GM11168 (cell line): Measurements from ENCODE around the gene CAMSAP3.
"Not testable (repeated sequence)": the region's sequence is repeated elsewhere in the genome, so short reads cannot be mapped to it uniquely, and the experiment has no call there.

Source experiments
- in situ Hi-C: fragments of 300-500 bp; cut with MboI; formaldehyde crosslinking; loops from one replicate; pipeline ENCODE4 v1.12.0; 2022; ENCODE audit warnings: low sequenced_read_pairs; ENCODE audit not compliant: unreplicated experiment

CAMSAP3 gene

DNA sequence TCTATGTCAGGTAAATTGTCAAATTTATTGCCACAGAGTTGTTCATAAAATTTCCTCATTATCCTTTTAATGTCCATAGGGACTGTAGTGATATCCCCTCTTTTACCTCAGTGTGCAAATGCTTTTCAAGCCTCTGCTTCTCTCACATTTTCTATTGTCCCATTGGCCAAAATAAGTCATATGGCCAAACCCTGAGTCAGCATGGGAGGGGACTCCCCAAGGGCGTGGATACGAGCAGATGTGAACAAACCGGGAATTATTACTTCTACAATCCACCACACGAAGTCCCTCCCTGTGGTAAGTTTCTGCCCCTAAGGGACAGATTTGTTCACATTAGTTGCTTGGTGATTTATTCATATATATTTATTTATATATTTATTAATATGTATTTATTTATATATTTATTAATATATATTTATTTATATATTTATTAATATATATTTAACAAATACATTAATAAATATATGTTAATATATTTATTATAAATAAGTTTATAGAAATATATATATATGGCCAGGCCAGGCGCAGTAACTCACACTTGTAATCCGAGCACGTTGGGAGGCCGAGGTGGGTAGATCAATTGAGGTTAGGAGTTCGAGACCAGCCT is 20.1 kb upstream of the CAMSAP3 start:
- in situ Hi-C loops = no loop called here

- in situ Hi-C loops = not testable (repeated sequence)
These were observed 18.2 kb upstream of the CAMSAP3 start for GRCh38 chr19:7577422-7577821.

DNA sequence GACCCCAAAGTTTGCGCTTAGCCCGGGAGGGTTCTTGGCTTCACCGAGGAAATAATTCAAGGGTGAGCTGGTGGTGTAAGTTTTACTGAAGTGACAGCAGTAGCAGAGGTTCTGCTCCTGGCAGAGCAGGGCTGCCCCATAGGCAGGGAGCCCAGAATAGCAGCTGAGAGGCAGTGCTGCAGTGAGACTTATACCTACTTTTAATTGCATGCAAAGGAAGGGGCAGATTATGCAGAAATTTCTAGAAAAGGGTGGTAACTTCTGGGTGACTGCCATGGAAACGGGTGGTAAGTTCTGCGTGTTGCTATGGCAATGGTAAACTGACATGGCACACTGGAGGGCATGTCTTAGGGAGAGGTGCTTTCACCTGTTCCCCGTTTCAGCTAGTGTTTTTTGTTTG is 17.5 kb upstream of the CAMSAP3 start:
- in situ Hi-C loops = no loop called here

DNA sequence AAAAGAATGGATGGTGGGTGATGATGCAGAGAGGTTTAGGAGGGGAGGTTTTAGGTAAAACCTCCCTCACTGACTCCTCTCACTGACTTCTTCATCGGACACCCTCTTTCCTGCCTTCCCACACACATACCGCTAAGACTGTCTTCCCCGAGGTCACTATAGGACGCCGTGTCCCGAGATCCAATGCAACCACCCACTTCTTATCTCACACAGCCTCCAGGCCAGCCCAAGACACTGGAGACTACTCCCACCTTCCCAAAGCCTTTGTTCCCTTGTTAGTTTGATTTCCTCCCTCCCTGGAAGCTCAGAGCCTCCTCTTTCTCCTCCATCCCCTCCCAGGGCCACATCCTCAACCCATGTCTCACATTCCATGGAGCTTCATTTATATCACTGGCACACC is 16.5 kb upstream of the CAMSAP3 start:
- in situ Hi-C loops = no loop called here

GRCh38 chr19:7582446-7582845 is 13.2 kb upstream of the CAMSAP3 start:
- in situ Hi-C loops = no loop called here

DNA sequence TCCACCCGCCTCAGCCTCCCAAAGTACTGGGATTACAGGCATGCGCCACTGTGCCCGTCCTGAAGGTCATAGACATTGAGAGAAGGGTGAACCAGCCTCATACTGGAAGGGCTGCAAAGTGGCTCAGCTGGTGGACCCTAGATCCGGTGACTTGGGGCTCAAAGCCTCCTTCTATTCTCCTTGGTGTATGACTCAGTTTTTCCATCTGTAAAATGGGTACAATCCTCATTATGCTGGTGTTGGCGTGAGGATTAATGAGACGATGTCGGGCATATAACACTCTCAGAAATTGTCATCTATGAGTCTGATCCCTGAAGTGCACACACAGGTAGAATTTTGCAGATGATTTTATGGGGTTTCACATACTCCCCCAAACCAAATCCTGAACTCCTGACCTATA is 5.8 kb upstream of the CAMSAP3 start:
- in situ Hi-C loops = no loop called here

GRCh38 chr19:7590256-7590655 is 5.4 kb upstream of the CAMSAP3 start:
- in situ Hi-C loops = no loop called here

DNA sequence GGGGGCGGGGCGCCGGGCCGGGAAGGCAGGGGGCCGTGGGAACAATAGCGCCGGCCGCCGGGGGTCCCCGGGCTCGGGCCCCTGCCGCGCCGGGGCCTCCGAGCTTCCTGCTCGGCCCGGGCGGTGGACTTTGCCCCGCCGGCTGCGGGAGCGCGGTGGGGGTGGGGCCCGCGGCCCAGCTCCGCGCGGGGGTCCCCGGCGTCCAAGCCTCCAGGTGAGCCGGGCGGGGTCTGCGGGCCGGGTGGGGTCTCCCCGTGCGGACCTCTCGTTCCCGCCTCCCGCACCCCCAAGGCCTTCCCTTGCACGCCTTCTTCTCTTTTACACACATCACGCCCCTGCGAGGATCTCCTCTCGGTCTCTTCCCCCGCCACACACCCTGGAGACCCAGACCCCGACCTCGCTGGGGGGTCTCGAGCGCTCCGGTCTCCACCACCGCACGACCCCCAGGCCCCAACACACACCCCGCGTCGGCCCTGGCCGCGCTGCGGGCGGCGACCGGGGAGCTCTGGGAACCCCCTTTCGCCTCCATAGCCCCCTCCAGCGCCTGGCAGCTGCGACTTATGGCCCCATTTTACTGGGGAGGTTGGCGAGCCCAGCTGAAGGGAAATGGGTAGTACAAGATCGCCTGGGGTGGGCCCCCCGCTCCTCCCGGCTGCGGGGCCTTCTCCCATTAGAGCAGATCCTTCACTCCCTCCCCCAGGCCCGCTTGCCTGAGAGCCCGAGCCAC is 711 bp downstream of the CAMSAP3 start:
- in situ Hi-C loops = no loop called here

DNA sequence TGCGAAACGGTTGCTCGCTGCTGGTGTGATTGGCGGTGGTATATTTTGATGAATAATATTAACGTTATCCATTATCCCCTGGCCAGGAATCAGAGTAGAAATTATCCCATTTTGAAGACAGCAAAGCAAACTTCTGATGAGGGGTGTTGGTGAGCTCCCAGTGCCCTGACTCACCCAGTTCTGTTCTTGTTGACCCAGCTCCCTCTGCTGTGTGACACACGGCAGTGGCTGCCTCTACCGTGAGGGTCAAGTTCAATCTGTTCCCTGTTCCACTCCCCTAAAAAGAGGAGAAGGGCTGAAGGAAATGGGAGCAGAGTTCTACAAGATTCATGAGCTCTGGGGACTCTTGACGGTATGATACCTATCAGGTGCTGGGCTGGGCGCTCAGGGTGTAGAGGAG is 2.0 kb downstream of the CAMSAP3 start:
- in situ Hi-C loops = no loop called here

- in situ Hi-C loops = no loop called here
These were observed 2.5 kb downstream of the CAMSAP3 start for GRCh38 chr19:7598180-7598579.

DNA sequence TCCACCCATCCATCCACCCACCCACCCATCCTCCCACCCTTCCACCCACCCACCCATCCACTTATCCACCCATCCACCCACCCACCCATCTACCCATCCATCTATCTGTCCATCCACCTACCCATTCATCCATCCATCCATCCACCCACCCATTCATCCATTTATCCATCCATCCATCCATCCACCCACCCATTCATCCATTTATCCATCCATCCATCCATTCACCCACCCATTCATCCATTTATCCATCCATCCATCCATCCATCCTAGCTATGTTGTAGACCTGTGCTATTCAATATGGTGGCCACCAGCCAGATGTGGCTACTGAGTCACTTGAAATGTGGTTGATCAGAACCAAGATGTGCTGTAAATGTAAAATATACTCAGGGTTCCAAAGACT is 5.1 kb downstream of the CAMSAP3 start:
- in situ Hi-C loops = no loop called here

DNA sequence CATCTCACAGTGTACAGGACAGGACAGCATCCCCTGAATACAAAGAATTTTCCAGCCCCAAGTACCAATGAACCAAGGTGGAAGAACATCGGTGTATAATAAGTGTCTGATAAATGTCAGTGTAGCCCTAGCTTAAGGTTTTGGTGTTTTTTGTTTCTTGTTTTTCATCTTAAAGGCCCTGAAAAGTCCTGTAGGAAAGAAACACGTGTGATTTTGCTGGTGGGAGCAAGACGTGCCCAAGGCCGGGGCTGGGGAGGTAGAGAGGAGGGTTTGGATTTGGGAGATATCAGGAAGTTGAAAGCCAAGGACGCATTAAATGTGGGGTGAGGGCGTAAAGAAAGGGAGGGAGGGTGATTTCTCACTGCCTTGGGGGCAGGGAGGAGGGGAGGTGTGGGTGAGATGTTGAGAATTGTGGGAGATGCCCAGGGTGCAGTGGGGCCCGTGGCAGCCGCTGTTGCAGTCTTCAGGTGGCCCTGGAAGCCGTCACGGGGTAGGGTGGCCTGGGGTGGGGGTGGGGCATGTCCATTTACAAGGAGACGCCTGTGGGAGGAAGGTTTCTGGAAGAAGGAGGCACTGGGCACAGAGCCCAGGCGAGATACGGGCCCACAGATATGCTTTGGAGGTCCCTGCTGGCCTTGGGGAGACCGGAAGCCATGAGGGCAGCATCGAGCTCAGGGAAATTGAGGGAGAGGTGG is 6.7 kb downstream of the CAMSAP3 start:
- in situ Hi-C loops = no loop called here

GRCh38 chr19:7602935-7603497 is 7.4 kb downstream of the CAMSAP3 start:
- in situ Hi-C loops = no loop called here

- in situ Hi-C loops = no loop called here
These were observed 8.3 kb downstream of the CAMSAP3 start for GRCh38 chr19:7603919-7604318.

DNA sequence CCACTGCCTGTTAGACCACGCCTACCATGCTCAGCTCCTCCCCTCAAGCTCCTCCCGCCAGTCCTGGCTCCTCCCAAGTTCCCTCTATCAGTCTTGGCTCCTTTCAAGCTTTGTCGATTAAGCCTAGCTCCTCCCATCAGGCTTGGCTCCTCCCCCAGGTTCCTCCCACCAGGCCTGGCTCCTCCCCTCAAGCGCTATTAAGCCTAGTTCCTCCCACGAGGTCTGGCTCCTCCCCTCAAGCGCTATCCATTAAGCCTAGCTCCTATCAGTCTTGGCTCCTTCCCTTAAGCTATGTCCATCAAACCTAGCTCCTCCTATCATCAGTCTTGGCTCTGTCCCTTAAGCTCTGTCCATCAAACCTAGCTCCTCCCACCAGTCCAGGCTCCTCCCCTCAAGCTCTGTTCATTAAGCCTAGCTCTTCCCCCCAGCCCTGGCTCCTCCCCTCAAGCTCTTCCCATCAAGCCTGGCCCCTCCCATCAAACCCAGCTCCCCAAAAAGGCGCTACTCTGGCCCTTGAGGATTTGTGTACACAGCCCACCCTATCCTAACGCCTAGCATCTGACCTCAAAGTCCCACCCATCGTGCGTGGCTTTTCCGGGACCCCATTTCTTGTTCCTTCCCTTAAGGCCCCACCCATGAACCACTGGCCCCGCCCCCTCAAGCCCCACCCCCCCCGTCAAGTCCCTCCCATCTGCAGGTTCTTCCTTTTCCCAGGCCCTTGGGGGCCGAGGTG is 10.0 kb downstream of the CAMSAP3 start:
- in situ Hi-C loops = no loop called here

DNA sequence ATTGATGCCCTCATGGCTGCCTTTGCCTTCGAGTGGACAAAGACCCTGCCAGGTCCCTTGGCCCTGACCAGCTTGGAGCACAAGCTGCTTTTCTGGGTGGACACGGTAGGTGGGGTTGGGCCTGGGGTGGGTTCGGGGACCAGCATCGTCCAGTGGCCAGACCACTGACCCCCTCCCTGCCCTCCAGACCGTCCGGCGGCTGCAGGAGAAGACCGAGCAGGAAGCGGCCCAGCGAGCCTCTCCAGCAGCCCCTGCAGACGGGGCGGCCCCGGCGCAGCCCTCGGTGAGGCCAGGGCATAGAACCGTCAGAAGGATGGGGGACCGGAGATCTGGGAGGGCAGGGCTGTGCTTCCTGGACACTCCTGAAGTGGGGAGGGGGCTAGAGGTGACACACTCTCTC is 10.6 kb downstream of the CAMSAP3 start:
- in situ Hi-C loops = no loop called here

DNA sequence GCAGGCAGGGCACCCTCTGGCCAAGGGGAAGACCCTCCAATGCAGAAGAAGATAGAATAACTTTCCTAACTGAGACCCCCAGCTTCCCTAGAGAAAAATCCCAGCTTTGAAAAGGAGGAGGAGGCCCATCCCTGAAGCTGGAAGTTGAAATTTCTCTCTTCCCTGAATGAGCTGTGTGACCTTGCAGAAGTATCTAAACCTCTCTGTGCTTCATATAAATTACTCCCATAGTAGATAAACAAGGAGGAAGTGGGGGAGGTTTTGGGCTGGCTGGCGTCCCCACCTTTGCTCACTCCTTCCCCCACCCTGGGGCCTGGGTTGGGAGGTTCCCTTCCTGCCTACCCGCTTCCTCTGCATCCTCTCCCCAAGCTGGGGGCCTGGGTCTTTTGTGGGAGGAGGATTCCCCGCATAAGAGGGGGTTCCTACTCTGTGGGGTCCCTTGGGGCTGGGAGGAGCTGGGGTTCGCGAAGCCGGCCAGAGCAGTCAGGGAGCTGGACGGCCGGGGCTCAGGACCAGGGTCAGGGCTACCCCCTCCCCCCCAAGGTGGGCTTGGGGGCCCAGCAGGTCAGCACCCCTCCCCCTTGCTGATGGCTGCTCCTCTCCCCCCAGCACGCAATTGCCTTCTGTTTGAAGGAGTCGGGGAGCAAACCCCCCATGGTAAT is 11.7 kb downstream of the CAMSAP3 start:
- in situ Hi-C loops = no loop called here

DNA sequence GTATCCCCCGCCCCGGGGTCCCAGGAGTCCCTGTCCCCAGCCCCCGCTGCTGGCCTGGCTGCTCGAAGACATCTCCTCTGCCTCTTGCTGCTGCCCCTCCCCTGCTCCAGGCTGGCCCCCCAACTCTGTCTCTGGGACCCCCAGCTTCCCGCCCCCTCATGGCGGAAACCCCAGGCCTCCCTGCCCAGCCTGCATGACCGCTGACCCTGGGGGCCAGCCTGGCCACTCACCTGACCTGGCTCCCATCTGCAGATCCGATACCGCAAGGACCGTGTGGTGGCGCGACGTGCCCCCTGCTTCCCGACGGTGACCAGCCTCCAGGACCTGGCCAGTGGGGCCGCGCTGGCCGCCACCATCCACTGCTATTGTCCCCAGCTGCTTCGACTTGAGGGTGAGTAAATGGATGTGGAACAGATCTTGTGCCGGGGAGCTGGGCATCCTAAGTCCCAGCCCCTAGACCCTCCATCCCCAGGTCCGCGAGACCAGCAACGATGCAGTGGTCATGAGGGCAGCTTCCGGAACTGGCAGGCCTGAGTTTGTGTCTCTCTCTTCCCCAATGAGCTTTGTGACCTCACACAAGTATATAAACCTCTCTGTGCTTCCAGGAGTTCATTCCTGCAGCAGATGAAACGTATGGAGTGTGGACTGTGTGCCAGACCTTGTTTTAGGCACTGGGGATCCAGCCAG is 12.4 kb downstream of the CAMSAP3 start:
- in situ Hi-C loops = no loop called here

DNA sequence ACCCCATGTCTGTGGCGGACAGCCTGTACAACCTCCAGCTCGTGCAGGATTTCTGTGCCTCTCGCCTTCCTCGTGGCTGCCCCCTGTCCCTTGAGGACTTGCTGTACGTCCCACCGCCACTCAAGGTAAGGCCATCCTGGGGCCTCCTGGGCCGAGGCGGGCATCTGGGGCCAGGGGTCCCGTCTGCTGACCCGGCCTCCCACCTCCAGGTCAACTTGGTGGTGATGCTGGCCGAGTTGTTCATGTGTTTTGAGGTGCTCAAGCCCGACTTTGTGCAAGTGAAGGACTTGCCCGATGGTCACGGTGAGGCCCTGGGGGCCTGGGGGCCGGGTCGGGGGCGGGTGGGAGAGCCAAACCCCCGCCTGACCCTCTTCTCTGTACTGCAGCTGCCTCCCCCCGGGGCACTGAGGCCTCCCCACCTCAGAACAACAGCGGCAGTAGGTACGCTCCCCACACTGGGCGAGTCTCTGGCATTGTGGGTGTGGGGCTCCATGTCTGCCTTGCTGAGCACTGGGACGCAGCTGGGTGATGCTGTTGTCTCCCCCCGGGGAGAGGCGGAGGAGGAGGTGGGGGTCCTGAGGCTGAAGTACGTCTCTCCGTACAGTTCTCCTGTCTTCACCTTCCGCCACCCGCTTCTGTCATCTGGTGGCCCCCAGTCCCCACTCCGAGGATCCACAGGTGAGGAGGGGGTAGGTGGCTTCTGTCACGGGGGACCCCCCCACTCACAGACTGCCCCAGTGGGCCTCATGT is 15.0 kb downstream of the CAMSAP3 start:
- in situ Hi-C loops = no loop called here
